Nephron progenitor cell (in vitro differentiated cells): Measurements from ENCODE around the gene TMPRSS11A.

Experiments used
- DNase-seq: peaks from one replicate; pipeline ENCODE4 v3.0.0; 2021
- H3K27ac Mint-ChIP-seq: 2 replicates; pipeline ENCODE4 v1.8.0; 2021; ENCODE audit warnings: mild to moderate bottlenecking, moderate library complexity, mixed read lengths
- H3K27me3 Mint-ChIP-seq: 2 replicates; pipeline ENCODE4 v1.8.0; 2021; ENCODE audit warnings: mild to moderate bottlenecking, low read depth, mixed read lengths; ENCODE audit not compliant: poor library complexity
- H3K36me3 Mint-ChIP-seq: 2 replicates; pipeline ENCODE4 v1.8.0; 2021; ENCODE audit warnings: low read depth, mixed read lengths
- H3K4me1 Mint-ChIP-seq: 2 replicates; pipeline ENCODE4 v1.8.0; 2021; ENCODE audit warnings: mixed read lengths
- H3K4me3 Mint-ChIP-seq: 2 replicates; pipeline ENCODE4 v1.8.0; 2021; ENCODE audit warnings: mild to moderate bottlenecking, moderate library complexity, mixed read lengths
- H3K9me3 Mint-ChIP-seq: 2 replicates; pipeline ENCODE4 v1.8.0; 2021; ENCODE audit warnings: mild to moderate bottlenecking, moderate library complexity, mixed read lengths
- CTCF ChIP-seq: fragments of 200-600 bp; sonication (generic); IDR thresholded peaks from 2 replicates; pipeline ENCODE4 v1.5.0; 2021; ENCODE audit warnings: antibody characterized with exemption

TMPRSS11A gene

GRCh38 chr4:67912080-67912479 lies 51.2 kb downstream of the TMPRSS11A start:
- Mint-ChIP-seq H3K4me1 (no peaks in the 10 kb centered on the region), H3K27ac (no peak overlapping the region), H3K9me3 (no peaks in the 10 kb centered on the region), H3K36me3 (no peaks in the 10 kb centered on the region), H3K4me3 (no peak overlapping the region), H3K27me3 (no peaks in the 10 kb centered on the region)
- no peak for DNase-seq
- TF ChIP-seq CTCF: no peak

GRCh38 chr4:67911638-67912037 lies 51.7 kb downstream of the TMPRSS11A start:
- Mint-ChIP-seq H3K4me1 (no peaks in the 10 kb centered on the region), H3K27me3 (no peaks in the 10 kb centered on the region), H3K27ac (no peak overlapping the region), H3K9me3 (no peaks in the 10 kb centered on the region), H3K36me3 (no peaks in the 10 kb centered on the region), H3K4me3 (no peak overlapping the region)
- no peak for TF ChIP-seq CTCF
- DNase-seq: no peak

- TF ChIP-seq CTCF: no peak
- Mint-ChIP-seq H3K27me3 (no peaks in the 10 kb centered on the region), H3K9me3 (peaks cover 1% of the 10 kb centered on the region), H3K36me3 (no peaks in the 10 kb centered on the region), H3K27ac (no peak overlapping the region), H3K4me3 (no peak overlapping the region), H3K4me1 (no peaks in the 10 kb centered on the region)
- DNase-seq: no peak
Measured at GRCh38 chr4:67911141-67911540, 52.2 kb downstream of the TMPRSS11A start.

- peaks cover 2% of the 10 kb centered on the region for H3K9me3 Mint-ChIP-seq
- no peak overlapping the region for H3K4me3 Mint-ChIP-seq
- no peaks in the 10 kb centered on the region for H3K36me3 Mint-ChIP-seq
- no peaks in the 10 kb centered on the region for H3K27me3 Mint-ChIP-seq
- no peak for DNase-seq
- no peaks in the 10 kb centered on the region for H3K4me1 Mint-ChIP-seq
- TF ChIP-seq CTCF: no peak
- H3K27ac Mint-ChIP-seq: no peak overlapping the region
Measured at GRCh38 chr4:67910585-67910905, 52.7 kb downstream of the TMPRSS11A start.

- H3K27ac Mint-ChIP-seq: no peak overlapping the region
- H3K27me3 Mint-ChIP-seq: no peaks in the 10 kb centered on the region
- peak; percentile 63 for TF ChIP-seq CTCF
- no peak for DNase-seq
- H3K9me3 Mint-ChIP-seq: peaks cover 2% of the 10 kb centered on the region
- no peaks in the 10 kb centered on the region for H3K4me1 Mint-ChIP-seq
- no peak overlapping the region for H3K4me3 Mint-ChIP-seq
- H3K36me3 Mint-ChIP-seq: no peaks in the 10 kb centered on the region
Measured at GRCh38 chr4:67909905-67910584, 53.2 kb downstream of the TMPRSS11A start.

- no peaks in the 10 kb centered on the region for H3K4me1 Mint-ChIP-seq
- no peaks in the 10 kb centered on the region for H3K36me3 Mint-ChIP-seq
- H3K27ac Mint-ChIP-seq: no peak overlapping the region
- peaks cover 8% of the 10 kb centered on the region for H3K9me3 Mint-ChIP-seq
- no peaks in the 10 kb centered on the region for H3K27me3 Mint-ChIP-seq
- TF ChIP-seq CTCF: no peak
- H3K4me3 Mint-ChIP-seq: no peak overlapping the region
- no peak for DNase-seq
Measured at GRCh38 chr4:67907650-67908049, 55.6 kb downstream of the TMPRSS11A start.
